PC-9 (cell line): ENCODE results near the gene PRRC2A. TPM values are rescaled to one million over a fixed set of nuclear protein-coding genes. Genes with fewer than 3 reads are reported as not detected.

Experiments
- BruUV-seq: library from RNA; stranded (reverse); fragments of 400-500 nt; replicated peaks from 2 replicates; lab custom pipeline; 2021; lab: Mats Ljungman, UMichigan
- CTCF ChIA-PET: fragments of 300-600 bp; sonication (Branson Sonifier 250); formaldehyde crosslinking; loops from one replicate; lab custom pipeline; 2022; ENCODE audit warnings: antibody characterized with exemption; lab: Charles Lee
- POLR2A ChIA-PET: fragments of 300-600 bp; sonication (Branson Sonifier 250); formaldehyde crosslinking; loops from one replicate; lab custom pipeline; 2022; ENCODE audit warnings: antibody characterized with exemption; ENCODE audit not compliant: unreplicated experiment; lab: Charles Lee
- DNase-seq, 2 experiments: peaks; one replicate each; pipeline versions ENCODE4 v3.0.0 to v3.0.0-alpha.2; 2015 to 2022; ENCODE audit warnings: mixed read lengths in 1 of 2
- H2AFZ ChIP-seq: fragments of 200-600 bp; sonication (generic); 2 replicates; pipeline ENCODE4 v1.8.1; 2017; ENCODE audit warnings: antibody characterized with exemption
- H3F3A ChIP-seq: fragments of 200-600 bp; sonication (generic); 2 replicates; pipeline ENCODE4 v1.8.1; 2017; ENCODE audit warnings: antibody characterized with exemption, mild to moderate bottlenecking, low read depth; ENCODE audit not compliant: insufficient read depth
- H3K27ac ChIP-seq: fragments of 200-600 bp; sonication (generic); 2 replicates; pipeline ENCODE4 v1.6.1; 2016; ENCODE audit warnings: mixed run types
- H3K27me3 ChIP-seq: fragments of 200-600 bp; sonication (generic); 2 replicates; pipeline ENCODE4 v1.6.1; 2016; ENCODE audit warnings: low read depth, mixed run types; ENCODE audit not compliant: insufficient read depth
- H3K36me3 ChIP-seq: fragments of 200-600 bp; sonication (generic); 2 replicates; pipeline ENCODE4 v1.6.1; 2016; ENCODE audit warnings: low read depth, mixed run types
- H3K4me1 ChIP-seq: fragments of 200-600 bp; sonication (generic); replicated peaks from 2 replicates; pipeline ENCODE4 v1.6.1; 2016; ENCODE audit warnings: mixed run types; ENCODE audit not compliant: insufficient read depth
- H3K4me2 ChIP-seq: fragments of 200-600 bp; sonication (generic); 2 replicates; pipeline ENCODE4 v1.6.1; 2017; ENCODE audit warnings: mixed run types
- H3K4me3 ChIP-seq: fragments of 200-600 bp; sonication (generic); 2 replicates; pipeline ENCODE4 v1.6.1; 2016; ENCODE audit warnings: mixed run types
- H3K79me2 ChIP-seq: fragments of 200-600 bp; sonication (generic); 2 replicates; pipeline ENCODE4 v1.6.1; 2017; ENCODE audit warnings: low read depth, mixed run types
- H3K9me2 ChIP-seq: fragments of 200-600 bp; sonication (generic); 2 replicates; pipeline ENCODE4 v1.8.1; 2017; ENCODE audit warnings: mild to moderate bottlenecking; ENCODE audit not compliant: insufficient read depth
- H3K9me3 ChIP-seq: fragments of 200-600 bp; sonication (generic); 2 replicates; pipeline ENCODE4 v1.8.1; 2016; ENCODE audit warnings: low read depth; ENCODE audit not compliant: insufficient read depth
- H4K20me1 ChIP-seq: fragments of 200-600 bp; sonication (generic); 2 replicates; pipeline ENCODE4 v1.8.1; 2017; ENCODE audit not compliant: insufficient read depth
- EZH2 ChIP-seq: fragments of 200-600 bp; sonication (generic); IDR thresholded peaks from 2 replicates; pipeline ENCODE4 v1.8.0; 2017; ENCODE audit warnings: antibody characterized with exemption, low read depth
- intact Hi-C: fragments of 100-400 bp; cut with micrococcal nuclease; formaldehyde crosslinking; loops from one replicate; pipeline ENCODE4 v1.10.0; 2022; ENCODE audit not compliant: unreplicated experiment
- total RNA-seq: library from RNA; stranded (reverse); gene quantifications from 2 replicates; pipeline ENCODE4 v1.2.3, GENCODE V29; 2021
- TF ChIP-seq, protein P1 (sequence below): fragments of 200-600 bp; sonication (generic); conservative IDR thresholded peaks from 2 replicates; pipeline ENCODE4 v1.6.1; 2017; ENCODE audit warnings: mixed run types, antibody characterized with exemption, mild to moderate bottlenecking, moderate library complexity

PRRC2A gene
- total RNA-seq, 1 experiment from 2014 or later, result 192 TPM

DNA sequence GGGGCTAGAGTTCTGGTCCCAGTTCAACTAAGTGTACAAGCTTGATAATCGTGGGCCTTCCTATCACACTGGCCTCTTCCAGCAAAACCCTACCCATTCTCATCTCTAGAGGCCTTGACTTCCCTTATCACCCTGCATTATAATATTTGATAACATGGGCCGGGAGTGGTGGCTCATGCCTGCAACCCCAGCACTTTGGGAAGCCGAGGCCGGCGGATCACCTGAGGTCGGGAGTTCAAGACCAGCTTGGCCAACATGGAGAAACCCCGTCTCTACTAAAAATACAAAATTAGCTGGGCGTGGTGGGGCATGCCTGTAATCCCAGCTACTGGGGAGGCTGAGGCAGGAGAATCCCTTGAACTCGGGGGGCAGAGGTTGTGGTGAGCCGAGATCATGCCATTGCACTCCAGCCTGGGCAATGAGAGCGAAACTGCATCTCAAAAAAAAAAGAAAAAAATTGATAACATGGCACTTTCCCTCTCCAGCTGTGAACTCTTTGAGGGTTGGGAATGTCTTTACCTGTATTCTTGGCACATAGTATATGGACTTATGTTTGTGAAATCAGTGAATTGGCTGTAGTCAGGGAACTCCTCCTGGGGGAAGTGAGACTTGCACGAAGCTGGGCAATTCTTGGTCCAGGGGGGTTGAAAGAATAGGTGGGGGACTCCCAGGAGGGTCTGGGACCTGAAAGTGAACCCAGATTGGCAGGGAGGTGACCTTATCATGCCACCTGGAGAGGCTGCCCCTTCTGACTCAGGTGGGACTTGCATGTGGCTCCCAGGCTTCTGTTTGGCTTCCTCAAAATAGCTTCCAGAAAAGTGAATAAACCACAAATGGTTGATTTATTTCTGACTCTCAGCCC lies 41.0 kb downstream of the PRRC2A start:
- CTCF ChIA-PET, result no interaction called here
- H2AFZ ChIP-seq, result peak overlapping the region; percentile 81; the same call in 1 of the 2 replicates
- intact Hi-C loops, result loop anchor here (10.0 kb wide), 1 partner anchor 513 kb away; the partner anchor contains the start of genes AGPAT1 and RNF5
- POLR2A ChIA-PET, result interaction anchor here (0.7 to 0.9 kb wide), 2 partner anchors 10 to 415 kb away, joined by 4 to 5 read pairs; no protein-coding TSS in a partner anchor
- 0 out of 2 replicates have a peak, but pooled peaks cover 10% of the 10 kb centered on the region for H3K36me3 ChIP-seq
- no TSS peak for BruUV-seq
- H3K9me2 ChIP-seq, result no peaks in the 10 kb centered on the region
- H3K9me3 ChIP-seq, result no peaks in the 10 kb centered on the region
- H3K79me2 ChIP-seq, result peaks cover 61% of the 10 kb centered on the region
- peak overlapping the region; percentile 79; the same call in 1 of the 2 replicates for H3K4me3 ChIP-seq
- peaks cover 26% of the 10 kb centered on the region for H3K4me1 ChIP-seq
- no peak for TF ChIP-seq EZH2
- H3K4me2 ChIP-seq, result peak overlapping the region; percentile 88
- no peaks in the 10 kb centered on the region for H3K27me3 ChIP-seq
- H4K20me1 ChIP-seq, result 0 out of 2 replicates have a peak, but pooled peaks cover 7% of the 10 kb centered on the region
- H3F3A ChIP-seq, result peaks cover 23% of the 10 kb centered on the region
- DNase-seq, result no peak
- H3K27ac ChIP-seq, result peak overlapping the region; percentile 71; the same call in 1 of the 2 replicates

DNA sequence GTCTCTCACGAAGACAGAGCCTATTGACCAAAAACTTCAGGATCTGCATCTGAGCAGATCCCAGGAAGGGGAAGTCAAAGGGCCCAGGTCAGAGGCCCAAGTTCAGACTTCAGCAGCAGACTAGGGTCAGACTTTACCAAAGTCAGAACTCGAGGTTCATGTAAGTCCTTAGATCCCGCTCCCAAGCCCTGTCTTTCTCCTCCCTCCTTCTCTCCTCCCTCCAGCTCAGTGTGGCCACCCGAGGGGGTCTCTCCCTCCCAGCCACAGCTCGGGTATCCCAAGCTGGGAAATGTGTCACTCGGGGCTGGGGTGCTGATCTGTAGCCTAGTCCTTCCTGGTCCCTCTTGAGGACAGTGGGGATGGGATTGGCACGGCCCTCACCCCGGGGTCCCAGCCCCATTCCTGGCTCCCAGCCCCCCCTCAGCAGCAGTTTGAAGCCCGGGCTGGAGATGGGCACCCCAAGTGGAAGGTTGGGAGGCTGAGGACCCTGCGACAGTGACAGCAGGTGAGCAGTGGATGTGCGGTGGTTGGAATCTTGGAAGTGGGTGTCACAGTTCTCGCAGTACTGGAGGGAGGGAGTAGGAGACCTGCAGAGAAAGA lies 41.7 kb downstream of the PRRC2A start:
- no peak for TF ChIP-seq EZH2
- TF ChIP-seq, protein P1, sequence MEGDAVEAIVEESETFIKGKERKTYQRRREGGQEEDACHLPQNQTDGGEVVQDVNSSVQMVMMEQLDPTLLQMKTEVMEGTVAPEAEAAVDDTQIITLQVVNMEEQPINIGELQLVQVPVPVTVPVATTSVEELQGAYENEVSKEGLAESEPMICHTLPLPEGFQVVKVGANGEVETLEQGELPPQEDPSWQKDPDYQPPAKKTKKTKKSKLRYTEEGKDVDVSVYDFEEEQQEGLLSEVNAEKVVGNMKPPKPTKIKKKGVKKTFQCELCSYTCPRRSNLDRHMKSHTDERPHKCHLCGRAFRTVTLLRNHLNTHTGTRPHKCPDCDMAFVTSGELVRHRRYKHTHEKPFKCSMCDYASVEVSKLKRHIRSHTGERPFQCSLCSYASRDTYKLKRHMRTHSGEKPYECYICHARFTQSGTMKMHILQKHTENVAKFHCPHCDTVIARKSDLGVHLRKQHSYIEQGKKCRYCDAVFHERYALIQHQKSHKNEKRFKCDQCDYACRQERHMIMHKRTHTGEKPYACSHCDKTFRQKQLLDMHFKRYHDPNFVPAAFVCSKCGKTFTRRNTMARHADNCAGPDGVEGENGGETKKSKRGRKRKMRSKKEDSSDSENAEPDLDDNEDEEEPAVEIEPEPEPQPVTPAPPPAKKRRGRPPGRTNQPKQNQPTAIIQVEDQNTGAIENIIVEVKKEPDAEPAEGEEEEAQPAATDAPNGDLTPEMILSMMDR, result no peak
- H3K27ac ChIP-seq, result no peak overlapping the region
- ChIA-PET CTCF (no interaction called here), POLR2A (no interaction called here)
- H3K4me2 ChIP-seq, result no peak overlapping the region
- intact Hi-C loops, result loop anchor here (10.0 kb wide), 1 partner anchor 513 kb away; the partner anchor contains the start of genes AGPAT1 and RNF5
- H4K20me1 ChIP-seq, result 0 out of 2 replicates have a peak, but pooled peaks cover 7% of the 10 kb centered on the region
- peaks cover 17% of the 10 kb centered on the region; the same call in 1 of the 2 replicates for H3K36me3 ChIP-seq
- H3K9me2 ChIP-seq, result no peaks in the 10 kb centered on the region
- H3K9me3 ChIP-seq, result no peaks in the 10 kb centered on the region
- H3K27me3 ChIP-seq, result no peaks in the 10 kb centered on the region
- no peak overlapping the region for H2AFZ ChIP-seq
- no peak for DNase-seq
- peaks cover 67% of the 10 kb centered on the region for H3K79me2 ChIP-seq
- peaks cover 32% of the 10 kb centered on the region for H3K4me1 ChIP-seq
- peaks cover 23% of the 10 kb centered on the region for H3F3A ChIP-seq
- no peak overlapping the region for H3K4me3 ChIP-seq
- no TSS peak for BruUV-seq

DNA sequence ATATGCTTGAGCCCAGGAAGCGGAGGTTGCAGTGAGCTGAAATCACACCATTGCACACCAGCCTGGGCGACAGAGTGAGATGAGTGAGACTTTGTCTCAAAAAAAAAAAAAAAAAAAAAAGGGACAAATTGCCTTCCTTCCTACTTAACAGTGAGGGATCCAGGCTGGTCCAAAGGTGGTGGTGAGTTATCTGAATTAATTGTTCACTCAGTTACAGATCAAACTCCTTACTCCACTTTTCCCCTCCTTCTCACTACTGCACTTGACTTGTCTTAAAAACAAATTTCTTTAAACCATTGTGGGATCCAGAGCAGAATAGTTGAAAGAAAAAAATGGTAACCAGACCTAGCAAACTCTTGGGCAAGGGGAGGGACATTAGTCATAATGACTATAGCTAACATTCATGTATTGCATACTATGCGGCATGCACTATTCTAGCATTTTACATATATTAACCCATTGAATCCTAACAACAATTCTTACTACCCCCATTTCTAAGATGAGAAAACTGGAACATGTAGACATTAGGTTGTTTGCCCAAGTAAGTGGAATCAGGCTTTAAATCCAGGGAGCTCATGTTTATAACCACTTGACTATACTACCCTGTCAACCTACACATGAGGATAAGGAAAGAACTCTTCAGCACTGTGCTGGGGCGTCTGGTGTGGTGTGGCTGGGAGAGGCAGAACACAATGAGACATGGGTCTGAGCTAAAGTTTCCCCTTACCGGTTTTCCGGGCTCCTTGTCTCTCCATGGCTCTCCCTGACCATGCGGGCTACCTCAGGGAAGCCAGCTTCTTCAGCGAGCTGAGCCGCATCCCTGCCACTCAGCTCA lies 42.8 kb downstream of the PRRC2A start:
- peaks cover 37% of the 10 kb centered on the region for H3K4me1 ChIP-seq
- H3K27me3 ChIP-seq, result no peaks in the 10 kb centered on the region
- CTCF ChIA-PET, result no interaction called here
- H3K36me3 ChIP-seq, result peaks cover 23% of the 10 kb centered on the region
- H3K4me3 ChIP-seq, result peak overlapping the region; percentile 90; the same call in 1 of the 2 replicates
- no peak for DNase-seq
- H3K27ac ChIP-seq, result no peak overlapping the region
- H4K20me1 ChIP-seq, result peaks cover 10% of the 10 kb centered on the region; the same call in 1 of the 2 replicates
- BruUV-seq, result no TSS peak
- TF ChIP-seq, protein P1, result no peak
- POLR2A ChIA-PET, result interaction anchor here (0.6 kb wide), 2 partner anchors 72 to 73 kb away, joined by 3 to 13 read pairs; no protein-coding TSS in a partner anchor
- intact Hi-C loops, result loop anchor here (10.0 kb wide), 1 partner anchor 511 kb away; the partner anchor contains the start of genes AGPAT1 and RNF5
- H3K9me3 ChIP-seq, result no peaks in the 10 kb centered on the region
- H3K9me2 ChIP-seq, result no peaks in the 10 kb centered on the region
- peak overlapping the region; percentile 95 for H3K4me2 ChIP-seq
- peaks cover 67% of the 10 kb centered on the region for H3K79me2 ChIP-seq
- no peak overlapping the region for H2AFZ ChIP-seq
- H3F3A ChIP-seq, result peaks cover 23% of the 10 kb centered on the region
